Neural cell (in vitro differentiated cells): Measurements from ENCODE around the gene IL7R. TPM values are rescaled to one million over a fixed set of nuclear protein-coding genes. Genes with fewer than 3 reads are reported as not detected.

Experiments used
- H2AFZ ChIP-seq: fragments of 200-600, 300-800 bp; sonication (generic), shearing (Covaris generic); 2 replicates; pipeline ENCODE4 v1.6.0; 2014; ENCODE audit warnings: low read depth, mild to moderate bottlenecking, antibody characterized with exemption, low read length, moderate library complexity
- H3F3A ChIP-seq: fragments of 200-600 bp; shearing (Covaris generic); 2 replicates; pipeline ENCODE4 v1.6.1; 2016; ENCODE audit warnings: mild to moderate bottlenecking, moderate library complexity, mixed read lengths, antibody characterized with exemption, low read length; ENCODE audit not compliant: insufficient read depth, poor library complexity, severe bottlenecking
- H3K27ac ChIP-seq: fragments of 200-600, 300-800 bp; sonication (generic), shearing (Covaris generic); 2 replicates; pipeline ENCODE4 v1.5.1; 2014; ENCODE audit warnings: mild to moderate bottlenecking, low read length, moderate library complexity
- H3K27me3 ChIP-seq: fragments of 300-800, 200-600 bp; sonication (generic), shearing (Covaris generic); 2 replicates; pipeline ENCODE4 v1.6.0; 2014; ENCODE audit warnings: mild to moderate bottlenecking, low read depth, low read length, moderate library complexity; ENCODE audit not compliant: insufficient read depth
- H3K36me3 ChIP-seq: fragments of 300-800, 200-600 bp; sonication (generic), shearing (Covaris generic); 2 replicates; pipeline ENCODE4 v1.5.1; 2014; ENCODE audit warnings: mild to moderate bottlenecking, antibody characterized with exemption, low read length, moderate library complexity; ENCODE audit not compliant: insufficient read depth
- H3K4me2 ChIP-seq: fragments of 300-800, 200-600 bp; sonication (generic), shearing (Covaris generic); 2 replicates; pipeline ENCODE4 v1.6.0; 2014; ENCODE audit warnings: mild to moderate bottlenecking, low read length
- H3K4me3 ChIP-seq: fragments of 300-800, 200-600 bp; sonication (generic), shearing (Covaris generic); 2 replicates; pipeline ENCODE4 v1.5.1; 2014; ENCODE audit warnings: mild to moderate bottlenecking, low read length, moderate library complexity
- H3K79me2 ChIP-seq: fragments of 200-600 bp; shearing (Covaris generic); replicated peaks from 2 replicates; pipeline ENCODE4 v1.6.0; 2014; ENCODE audit warnings: mild to moderate bottlenecking, low read length, moderate library complexity; ENCODE audit not compliant: insufficient read depth
- H3K9ac ChIP-seq: fragments of 300-800, 200-600 bp; sonication (generic), shearing (Covaris generic); 2 replicates; pipeline ENCODE4 v1.6.1; 2016; ENCODE audit warnings: mild to moderate bottlenecking, low read length, mixed read lengths
- H3K9me2 ChIP-seq: fragments of 200-600 bp; shearing (Covaris generic); 2 replicates; pipeline ENCODE4 v1.6.1; 2016; ENCODE audit warnings: mild to moderate bottlenecking, low read length, mixed read lengths; ENCODE audit not compliant: insufficient read depth
- H3K9me3 ChIP-seq: fragments of 200-600, 300-800 bp; sonication (generic), shearing (Covaris generic); 2 replicates; pipeline ENCODE4 v1.6.1; 2016; ENCODE audit warnings: mild to moderate bottlenecking, mixed run types, low read length, moderate library complexity, mixed read lengths
- H4K20me1 ChIP-seq: fragments of 200-600 bp; shearing (Covaris generic); 2 replicates; pipeline ENCODE4 v1.6.1; 2016; ENCODE audit warnings: mild to moderate bottlenecking, mixed run types; ENCODE audit not compliant: insufficient read depth
- EP300 ChIP-seq: fragments of 450-650 bp; conservative IDR thresholded peaks from 2 replicates; pipeline ENCODE4 v1.6.1; 2014; ENCODE audit warnings: antibody characterized with exemption, mild to moderate bottlenecking, moderate library complexity; ENCODE audit not compliant: poor library complexity, severe bottlenecking
- EZH2 ChIP-seq: fragments of 200-600, 300-800 bp; shearing (Covaris generic), sonication (generic); IDR thresholded peaks from 2 replicates; pipeline ENCODE4 v1.6.1; 2014; ENCODE audit warnings: antibody characterized with exemption, low read length, borderline replicate concordance, mild to moderate bottlenecking; ENCODE audit not compliant: insufficient read depth, poor library complexity, severe bottlenecking
- MXI1 ChIP-seq: fragments of 450-650 bp; conservative IDR thresholded peaks from 2 replicates; pipeline ENCODE4 v1.6.1; 2014; ENCODE audit warnings: antibody characterized with exemption, mild to moderate bottlenecking; ENCODE audit not compliant: poor library complexity, severe bottlenecking
- POLR2AphosphoS5 ChIP-seq: IDR thresholded peaks from 2 replicates; pipeline ENCODE4 v1.6.1; 2012
- RAD21 ChIP-seq: fragments of 450-650 bp; conservative IDR thresholded peaks from 2 replicates; pipeline ENCODE4 v1.6.1; 2014; ENCODE audit warnings: antibody characterized with exemption, mild to moderate bottlenecking, moderate library complexity
- SMC3 ChIP-seq: fragments of 450-650 bp; conservative IDR thresholded peaks from 2 replicates; pipeline ENCODE4 v1.6.1; 2014; ENCODE audit warnings: antibody characterized with exemption, mild to moderate bottlenecking, moderate library complexity; ENCODE audit not compliant: poor library complexity
- TAF1 ChIP-seq: IDR thresholded peaks from 2 replicates; pipeline ENCODE4 v1.6.1; 2012; ENCODE audit warnings: low read depth
- polyA plus RNA-seq: library from polyadenylated mRNA; depleted of rRNA; stranded (reverse); fragments of >200 nt; gene quantifications from 2 replicates; pipeline ENCODE4 v1.2.3, GENCODE V29; 2014
- TF ChIP-seq, protein P1 (sequence below): fragments of 450-650 bp; IDR thresholded peaks from 2 replicates; pipeline ENCODE4 v1.5.1; 2014; ENCODE audit warnings: antibody characterized with exemption, mild to moderate bottlenecking, moderate library complexity; ENCODE audit not compliant: poor library complexity, severe bottlenecking
- TF ChIP-seq, protein P2 (sequence below): IDR thresholded peaks from 2 replicates; pipeline ENCODE4 v1.6.1; 2012; ENCODE audit warnings: borderline replicate concordance

The IL7R gene
- polyA plus RNA-seq, 1 donor from 2014 or later, result not detected

DNA sequence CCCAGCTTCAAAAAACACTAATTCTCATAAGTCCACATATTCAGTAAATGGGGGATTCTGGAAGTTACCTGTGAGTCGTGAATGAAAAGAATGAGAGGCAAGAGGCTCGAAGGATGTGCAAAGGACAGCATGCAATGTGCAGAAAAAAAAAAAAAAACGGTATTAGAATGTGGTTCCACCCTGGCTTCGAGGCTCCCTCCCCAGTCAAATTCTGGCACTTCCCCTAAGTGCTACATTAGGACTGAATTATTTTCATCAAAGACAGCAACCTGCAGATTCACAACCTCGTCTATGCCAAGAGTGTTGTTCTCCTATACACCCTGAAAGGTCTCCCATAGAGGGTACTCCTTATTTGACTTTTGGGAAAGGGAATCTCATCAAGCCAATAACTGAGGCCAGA, 65.2 kb downstream of the IL7R start:
- TF ChIP-seq RAD21 (no peak), TAF1 (no peak), MXI1 (no peak), EZH2 (no peak), SMC3 (no peak), EP300 (no peak), POLR2AphosphoS5 (no peak)
- TF ChIP-seq, protein P1, sequence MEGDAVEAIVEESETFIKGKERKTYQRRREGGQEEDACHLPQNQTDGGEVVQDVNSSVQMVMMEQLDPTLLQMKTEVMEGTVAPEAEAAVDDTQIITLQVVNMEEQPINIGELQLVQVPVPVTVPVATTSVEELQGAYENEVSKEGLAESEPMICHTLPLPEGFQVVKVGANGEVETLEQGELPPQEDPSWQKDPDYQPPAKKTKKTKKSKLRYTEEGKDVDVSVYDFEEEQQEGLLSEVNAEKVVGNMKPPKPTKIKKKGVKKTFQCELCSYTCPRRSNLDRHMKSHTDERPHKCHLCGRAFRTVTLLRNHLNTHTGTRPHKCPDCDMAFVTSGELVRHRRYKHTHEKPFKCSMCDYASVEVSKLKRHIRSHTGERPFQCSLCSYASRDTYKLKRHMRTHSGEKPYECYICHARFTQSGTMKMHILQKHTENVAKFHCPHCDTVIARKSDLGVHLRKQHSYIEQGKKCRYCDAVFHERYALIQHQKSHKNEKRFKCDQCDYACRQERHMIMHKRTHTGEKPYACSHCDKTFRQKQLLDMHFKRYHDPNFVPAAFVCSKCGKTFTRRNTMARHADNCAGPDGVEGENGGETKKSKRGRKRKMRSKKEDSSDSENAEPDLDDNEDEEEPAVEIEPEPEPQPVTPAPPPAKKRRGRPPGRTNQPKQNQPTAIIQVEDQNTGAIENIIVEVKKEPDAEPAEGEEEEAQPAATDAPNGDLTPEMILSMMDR, result no peak
- TF ChIP-seq, protein P2, sequence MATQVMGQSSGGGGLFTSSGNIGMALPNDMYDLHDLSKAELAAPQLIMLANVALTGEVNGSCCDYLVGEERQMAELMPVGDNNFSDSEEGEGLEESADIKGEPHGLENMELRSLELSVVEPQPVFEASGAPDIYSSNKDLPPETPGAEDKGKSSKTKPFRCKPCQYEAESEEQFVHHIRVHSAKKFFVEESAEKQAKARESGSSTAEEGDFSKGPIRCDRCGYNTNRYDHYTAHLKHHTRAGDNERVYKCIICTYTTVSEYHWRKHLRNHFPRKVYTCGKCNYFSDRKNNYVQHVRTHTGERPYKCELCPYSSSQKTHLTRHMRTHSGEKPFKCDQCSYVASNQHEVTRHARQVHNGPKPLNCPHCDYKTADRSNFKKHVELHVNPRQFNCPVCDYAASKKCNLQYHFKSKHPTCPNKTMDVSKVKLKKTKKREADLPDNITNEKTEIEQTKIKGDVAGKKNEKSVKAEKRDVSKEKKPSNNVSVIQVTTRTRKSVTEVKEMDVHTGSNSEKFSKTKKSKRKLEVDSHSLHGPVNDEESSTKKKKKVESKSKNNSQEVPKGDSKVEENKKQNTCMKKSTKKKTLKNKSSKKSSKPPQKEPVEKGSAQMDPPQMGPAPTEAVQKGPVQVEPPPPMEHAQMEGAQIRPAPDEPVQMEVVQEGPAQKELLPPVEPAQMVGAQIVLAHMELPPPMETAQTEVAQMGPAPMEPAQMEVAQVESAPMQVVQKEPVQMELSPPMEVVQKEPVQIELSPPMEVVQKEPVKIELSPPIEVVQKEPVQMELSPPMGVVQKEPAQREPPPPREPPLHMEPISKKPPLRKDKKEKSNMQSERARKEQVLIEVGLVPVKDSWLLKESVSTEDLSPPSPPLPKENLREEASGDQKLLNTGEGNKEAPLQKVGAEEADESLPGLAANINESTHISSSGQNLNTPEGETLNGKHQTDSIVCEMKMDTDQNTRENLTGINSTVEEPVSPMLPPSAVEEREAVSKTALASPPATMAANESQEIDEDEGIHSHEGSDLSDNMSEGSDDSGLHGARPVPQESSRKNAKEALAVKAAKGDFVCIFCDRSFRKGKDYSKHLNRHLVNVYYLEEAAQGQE, result no peak
- H3K79me2 ChIP-seq, result no peaks in the 10 kb centered on the region
- no peaks in the 10 kb centered on the region for H3K36me3 ChIP-seq
- no peak overlapping the region for H3K4me3 ChIP-seq
- H3K9me2 ChIP-seq, result no peaks in the 10 kb centered on the region
- H3K9me3 ChIP-seq, result no peaks in the 10 kb centered on the region
- no peak overlapping the region for H3K27ac ChIP-seq
- no peak overlapping the region for H2AFZ ChIP-seq
- H3K9ac ChIP-seq, result no peak overlapping the region
- H3F3A ChIP-seq, result no peaks in the 10 kb centered on the region
- no peaks in the 10 kb centered on the region for H4K20me1 ChIP-seq
- no peaks in the 10 kb centered on the region for H3K27me3 ChIP-seq
- no peak overlapping the region for H3K4me2 ChIP-seq

DNA sequence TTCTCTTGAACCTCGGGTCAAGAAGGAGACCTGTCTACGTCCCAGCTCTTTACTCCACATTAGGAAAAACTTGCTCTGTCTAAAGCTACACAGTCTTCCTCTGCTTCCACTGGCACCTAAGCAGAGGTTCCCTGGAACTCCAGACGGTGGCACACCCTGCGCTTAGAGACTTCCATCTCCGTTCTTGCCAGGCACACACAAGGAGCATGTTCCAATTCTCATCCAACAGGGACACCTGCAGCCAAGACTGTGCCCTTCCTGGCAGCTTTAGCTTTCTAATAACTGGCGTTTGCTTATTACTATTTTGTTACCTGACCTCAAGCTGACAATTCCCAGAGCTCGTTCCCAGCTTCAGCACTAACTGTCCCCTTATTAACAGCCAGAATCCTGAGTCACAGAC, 65.8 kb downstream of the IL7R start:
- H3K9ac ChIP-seq, result no peak overlapping the region
- H2AFZ ChIP-seq, result no peak overlapping the region
- no peaks in the 10 kb centered on the region for H3K27me3 ChIP-seq
- H3K36me3 ChIP-seq, result no peaks in the 10 kb centered on the region
- H3K9me2 ChIP-seq, result no peaks in the 10 kb centered on the region
- H3K79me2 ChIP-seq, result no peaks in the 10 kb centered on the region
- H3K27ac ChIP-seq, result no peak overlapping the region
- no peaks in the 10 kb centered on the region for H4K20me1 ChIP-seq
- H3F3A ChIP-seq, result no peaks in the 10 kb centered on the region
- TF ChIP-seq EZH2, result no peak
- no peaks in the 10 kb centered on the region for H3K9me3 ChIP-seq
- no peak overlapping the region for H3K4me2 ChIP-seq
- H3K4me3 ChIP-seq, result no peak overlapping the region
